ENCODE results near the gene NIM1K.

The NIM1K gene

GRCh38 chr5:43204958-43205357 is 12.9 kb downstream of the NIM1K start:
- no peak for DNase-seq (ENCODE audit: low read depth, low spot score)
- in situ Hi-C loops (cut with HindIII; ENCODE audit: low sequenced_read_pairs) = no loop called here
- no peak for TF ChIP-seq CTCF (IDR thresholded peaks at IDR 0.05; ENCODE audit: low read depth, low read length)
- no peak overlapping the region for H3K4me3 ChIP-seq (ENCODE audit: low read depth, low read length)

GRCh38 chr5:43207601-43208000 is 15.6 kb downstream of the NIM1K start:
- in situ Hi-C loops (cut with HindIII; ENCODE audit: low sequenced_read_pairs) = no loop called here
- TF ChIP-seq CTCF (IDR thresholded peaks at IDR 0.05; ENCODE audit: low read depth, low read length) = no peak
- peak; percentile 35 for DNase-seq (ENCODE audit: low read depth, low spot score)
- H3K4me3 ChIP-seq (ENCODE audit: low read depth, low read length) = no peak overlapping the region

- DNase-seq (ENCODE audit: low read depth, low spot score) = no peak
- in situ Hi-C loops (cut with HindIII; ENCODE audit: low sequenced_read_pairs) = no loop called here
- no peak overlapping the region for H3K4me3 ChIP-seq (ENCODE audit: low read depth, low read length)
- no peak for TF ChIP-seq CTCF (IDR thresholded peaks at IDR 0.05; ENCODE audit: low read depth, low read length)
These were observed 16.6 kb downstream of the NIM1K start for GRCh38 chr5:43208658-43209057.

GRCh38 chr5:43209060-43209459 is 17.0 kb downstream of the NIM1K start:
- no peak for TF ChIP-seq CTCF (IDR thresholded peaks at IDR 0.05; ENCODE audit: low read depth, low read length)

GRCh38 chr5:43209833-43210232 is 17.8 kb downstream of the NIM1K start:
- DNase-seq (ENCODE audit: low read depth, low spot score) = no peak
- no peak overlapping the region for H3K4me3 ChIP-seq (ENCODE audit: low read depth, low read length)
- in situ Hi-C loops (cut with HindIII; ENCODE audit: low sequenced_read_pairs) = no loop called here

More at GRCh38 chr5:43209060-43209459, 17.0 kb downstream of the NIM1K start:
- in situ Hi-C loops (cut with HindIII; ENCODE audit: low sequenced_read_pairs) = no loop called here
- no peak for DNase-seq (ENCODE audit: low read depth, low spot score)
- no peak overlapping the region for H3K4me3 ChIP-seq (ENCODE audit: low read depth, low read length)

GRCh38 chr5:43210570-43210969 is 18.5 kb downstream of the NIM1K start:
- in situ Hi-C loops (cut with HindIII; ENCODE audit: low sequenced_read_pairs) = no loop called here

More at GRCh38 chr5:43209833-43210232, 17.8 kb downstream of the NIM1K start:
- no peak for TF ChIP-seq CTCF (IDR thresholded peaks at IDR 0.05; ENCODE audit: low read depth, low read length)

More at GRCh38 chr5:43210570-43210969, 18.5 kb downstream of the NIM1K start:
- no peak overlapping the region for H3K4me3 ChIP-seq (ENCODE audit: low read depth, low read length)
- TF ChIP-seq CTCF (IDR thresholded peaks at IDR 0.05; ENCODE audit: low read depth, low read length) = no peak
- no peak for DNase-seq (ENCODE audit: low read depth, low spot score)
